ENCODE measurements around the gene IRF9.
"Not testable (repeated sequence)": the region's sequence is repeated elsewhere in the genome, so short reads cannot be mapped to it uniquely, and the experiment has no call there.

IRF9 gene

GRCh38 chr14:24194873-24195185 is 33.8 kb downstream of the IRF9 start:
- Mint-ChIP-seq H3K9me3 (peaks cover 0 to 3% of the 10 kb centered on the region in 2 donors), H3K4me1 (peaks cover 41 to 82% of the 10 kb centered on the region in 2 donors), H3K27ac (peak overlapping the region; percentile 98), H3K4me3 (peak overlapping the region; percentile 92 to 95), H3K36me3 (peaks cover 35 to 58% of the 10 kb centered on the region in 2 donors), H3K27me3 (no peaks in the 10 kb centered on the region)
- DNase-seq, result no peak
- no peak for ATAC-seq (replicated peaks)

- peak within 1 kb of the TSS; percentile 98 for H3K27ac Mint-ChIP-seq
- H3K27me3 Mint-ChIP-seq, result no peaks in the 10 kb centered on the region
- peaks cover 39 to 82% of the 10 kb centered on the region in 2 donors for H3K4me1 Mint-ChIP-seq
Observed at GRCh38 chr14:24195186-24196070, 34.4 kb downstream of the IRF9 start, which contains the start of gene TM9SF1. Gene TM9SF1 (minus strand): TSS chr14:24195441. CDS start chr14:24195019, 422 bp downstream.

GRCh38 chr14:24196071-24197055 is 35.3 kb downstream of the IRF9 start:
- peak overlapping the region; percentile 92 to 95 for H3K4me3 Mint-ChIP-seq
- DNase-seq (no peak), ATAC-seq (replicated peaks) (peak; percentile 41 to 46)
- peaks cover 0 to 3% of the 10 kb centered on the region in 2 donors for H3K9me3 Mint-ChIP-seq
- peak overlapping the region; percentile 98 for H3K27ac Mint-ChIP-seq
- H3K27me3 Mint-ChIP-seq, result no peaks in the 10 kb centered on the region
- H3K4me1 Mint-ChIP-seq, result peaks cover 39 to 77% of the 10 kb centered on the region in 2 donors
- H3K36me3 Mint-ChIP-seq, result peaks cover 34 to 59% of the 10 kb centered on the region in 2 donors

More at GRCh38 chr14:24195186-24196070, 34.4 kb downstream of the IRF9 start, which contains the start of gene TM9SF1:
- H3K9me3 Mint-ChIP-seq, result peaks cover 0 to 3% of the 10 kb centered on the region in 2 donors
- ATAC-seq (replicated peaks) (peak; percentile 90), DNase-seq (peak; percentile 87)
- peak within 1 kb of the TSS; percentile 92 to 95 for H3K4me3 Mint-ChIP-seq
- H3K36me3 Mint-ChIP-seq, result peaks cover 33 to 57% of the 10 kb centered on the region in 2 donors

- H3K27me3 Mint-ChIP-seq, result no peaks in the 10 kb centered on the region
Observed at GRCh38 chr14:24197056-24197450, 36.0 kb downstream of the IRF9 start.

GRCh38 chr14:24198814-24199524 is 37.9 kb downstream of the IRF9 start:
- Mint-ChIP-seq H3K27me3 (no peaks in the 10 kb centered on the region), H3K9me3 (peaks cover 6 to 10% of the 10 kb centered on the region in 2 donors), H3K4me3 (peak overlapping the region in 1 of 2 donors; percentile 56), H3K27ac (peak overlapping the region; percentile 71), H3K36me3 (peaks cover 46 to 66% of the 10 kb centered on the region in 2 donors), H3K4me1 (peaks cover 31 to 59% of the 10 kb centered on the region in 2 donors)
- no peak for ATAC-seq (replicated peaks)
- no peak for DNase-seq

More at GRCh38 chr14:24197056-24197450, 36.0 kb downstream of the IRF9 start:
- H3K9me3 Mint-ChIP-seq, result peaks cover 0 to 3% of the 10 kb centered on the region in 2 donors
- peak overlapping the region; percentile 98 for H3K27ac Mint-ChIP-seq
- peak overlapping the region; percentile 92 to 95 for H3K4me3 Mint-ChIP-seq
- DNase-seq (no peak), ATAC-seq (replicated peaks) (no peak)
- peaks cover 40 to 60% of the 10 kb centered on the region in 2 donors for H3K36me3 Mint-ChIP-seq
- H3K4me1 Mint-ChIP-seq, result peaks cover 37 to 70% of the 10 kb centered on the region in 2 donors

- Mint-ChIP-seq H3K36me3 (peaks cover 71 to 79% of the 10 kb centered on the region in 2 donors), H3K4me1 (peaks cover 31 to 61% of the 10 kb centered on the region in 2 donors)
- H3K27ac Mint-ChIP-seq; ATAC-seq (replicated peaks); H3K4me3 Mint-ChIP-seq; H3K9me3 Mint-ChIP-seq; H3K27me3 Mint-ChIP-seq; DNase-seq: not testable (repeated sequence)
Observed at GRCh38 chr14:24202538-24202937, 41.5 kb downstream of the IRF9 start.

- H3K9me3 Mint-ChIP-seq; H3K27me3 Mint-ChIP-seq; H3K4me3 Mint-ChIP-seq; DNase-seq; ATAC-seq (replicated peaks); H3K27ac Mint-ChIP-seq: not testable (repeated sequence)
- peaks cover 36 to 61% of the 10 kb centered on the region in 2 donors for H3K4me1 Mint-ChIP-seq
- peaks cover 76 to 85% of the 10 kb centered on the region in 2 donors for H3K36me3 Mint-ChIP-seq
Observed at GRCh38 chr14:24203249-24203886, 42.3 kb downstream of the IRF9 start.

- no peak for DNase-seq
- Mint-ChIP-seq H3K36me3 (peaks cover 68 to 79% of the 10 kb centered on the region in 2 donors), H3K27me3 (no peaks in the 10 kb centered on the region), H3K4me3 (no peak overlapping the region), H3K27ac (no peak overlapping the region), H3K4me1 (peaks cover 28 to 57% of the 10 kb centered on the region in 2 donors), H3K9me3 (peaks cover 6 to 7% of the 10 kb centered on the region in 2 donors)
- ATAC-seq (replicated peaks), result no peak
Observed at GRCh38 chr14:24204163-24205146, 43.4 kb downstream of the IRF9 start.

GRCh38 chr14:24206260-24207103 is 45.4 kb downstream of the IRF9 start:
- Mint-ChIP-seq H3K4me3 (peak overlapping the region; percentile 3 to 9), H3K9me3 (peaks cover 6 to 7% of the 10 kb centered on the region in 2 donors), H3K36me3 (peaks cover 68 to 81% of the 10 kb centered on the region in 2 donors), H3K27me3 (no peaks in the 10 kb centered on the region), H3K27ac (peak overlapping the region; percentile 88), H3K4me1 (peaks cover 35 to 64% of the 10 kb centered on the region in 2 donors)
- no peak for DNase-seq
- ATAC-seq (replicated peaks), result peak in 1 of 2 donors; percentile 4

GRCh38 chr14:24207104-24207551 is 46.1 kb downstream of the IRF9 start:
- no peaks in the 10 kb centered on the region for H3K27me3 Mint-ChIP-seq
- peaks cover 35 to 70% of the 10 kb centered on the region in 2 donors for H3K4me1 Mint-ChIP-seq
- peaks cover 6 to 7% of the 10 kb centered on the region in 2 donors for H3K9me3 Mint-ChIP-seq
- DNase-seq (no peak), ATAC-seq (replicated peaks) (peak; percentile 83)
- H3K36me3 Mint-ChIP-seq, result peaks cover 64 to 78% of the 10 kb centered on the region in 2 donors
- peak overlapping the region; percentile 3 to 9 for H3K4me3 Mint-ChIP-seq
- H3K27ac Mint-ChIP-seq, result peak overlapping the region; percentile 88

GRCh38 chr14:24207625-24208024 is 46.6 kb downstream of the IRF9 start:
- Mint-ChIP-seq H3K4me3 (no peak overlapping the region), H3K27ac (peak overlapping the region; percentile 88), H3K27me3 (no peaks in the 10 kb centered on the region), H3K4me1 (peaks cover 35 to 74% of the 10 kb centered on the region in 2 donors), H3K36me3 (peaks cover 61 to 74% of the 10 kb centered on the region in 2 donors), H3K9me3 (peaks cover 5% of the 10 kb centered on the region in 2 donors)
- ATAC-seq (replicated peaks), result no peak
- no peak for DNase-seq
